Measurements from ENCODE around the gene PTAR1. TPM values are rescaled to one million over a fixed set of nuclear protein-coding genes. Genes with fewer than 3 reads are reported as not detected.
"Not testable (repeated sequence)": the region's sequence is repeated elsewhere in the genome, so short reads cannot be mapped to it uniquely, and the experiment has no call there.

The PTAR1 gene
- total RNA-seq, 1 experiment from 2014 or later: 43.5 TPM

- peaks cover 3% of the 10 kb centered on the region for H3K27me3 Mint-ChIP-seq (ENCODE audit: insufficient read depth, unreplicated experiment)
- intact Hi-C loops (cut with micrococcal nuclease): loop anchor here (5.0 to 10.0 kb wide), 2 partner anchors 61 to 111 kb away; no protein-coding TSS in a partner anchor
- no peak for DNase-seq (ENCODE audit: unreplicated experiment)
- no peaks in the 10 kb centered on the region for H3K4me1 Mint-ChIP-seq (ENCODE audit: insufficient read depth, unreplicated experiment)
- no peak overlapping the region for H3K4me3 Mint-ChIP-seq (ENCODE audit: unreplicated experiment)
- H3K27ac Mint-ChIP-seq (ENCODE audit: low read depth, unreplicated experiment): no peak overlapping the region
- BruUV-seq (replicated peaks): no TSS peak
- H3K36me3 Mint-ChIP-seq (ENCODE audit: insufficient read depth, unreplicated experiment): no peaks in the 10 kb centered on the region
- H3K9me3 Mint-ChIP-seq (ENCODE audit: unreplicated experiment): no peaks in the 10 kb centered on the region
- TF ChIP-seq CTCF (IDR thresholded peaks at IDR 0.05; ENCODE audit: unreplicated experiment): no peak
- ChIA-PET POLR2A (interaction anchor here (1.3 kb wide), 1 partner anchor 47 kb away, joined by 4 read pairs; no protein-coding TSS in a partner anchor), CTCF (interaction anchor here (1.2 to 1.3 kb wide), 2 partner anchors 9 to 12 kb away, joined by 3 read pairs; no protein-coding TSS in a partner anchor)
Observed at GRCh38 chr9:69805962-69806515, 46.2 kb upstream of the PTAR1 start.

- BruUV-seq (replicated peaks): no TSS peak
- ChIA-PET CTCF (interaction anchor here (0.6 to 0.8 kb wide), 2 partner anchors 16 to 79 kb away, joined by 3 read pairs; no protein-coding TSS in a partner anchor), POLR2A (no interaction called here)
- Mint-ChIP-seq H3K27ac (ENCODE audit: low read depth, unreplicated experiment) (no peak overlapping the region), H3K36me3 (ENCODE audit: insufficient read depth, unreplicated experiment) (no peaks in the 10 kb centered on the region), H3K9me3 (ENCODE audit: unreplicated experiment) (no peaks in the 10 kb centered on the region), H3K27me3 (ENCODE audit: insufficient read depth, unreplicated experiment) (peaks cover 9% of the 10 kb centered on the region), H3K4me1 (ENCODE audit: insufficient read depth, unreplicated experiment) (no peaks in the 10 kb centered on the region), H3K4me3 (ENCODE audit: unreplicated experiment) (no peak overlapping the region)
- no peak for TF ChIP-seq CTCF (IDR thresholded peaks at IDR 0.05; ENCODE audit: unreplicated experiment)
- intact Hi-C loops (cut with micrococcal nuclease): loop anchor here (10.0 kb wide), 1 partner anchor 57 kb away; no protein-coding TSS in a partner anchor
- DNase-seq (ENCODE audit: unreplicated experiment): peak; percentile 7
Observed at GRCh38 chr9:69801989-69802388, 42.2 kb upstream of the PTAR1 start.

- DNase-seq (ENCODE audit: unreplicated experiment); H3K36me3 Mint-ChIP-seq (ENCODE audit: insufficient read depth, unreplicated experiment); H3K27ac Mint-ChIP-seq (ENCODE audit: low read depth, unreplicated experiment); BruUV-seq (replicated peaks); H3K9me3 Mint-ChIP-seq (ENCODE audit: unreplicated experiment); H3K4me1 Mint-ChIP-seq (ENCODE audit: insufficient read depth, unreplicated experiment); H3K4me3 Mint-ChIP-seq (ENCODE audit: unreplicated experiment); POLR2A ChIA-PET: not testable (repeated sequence)
- peaks cover 20% of the 10 kb centered on the region for H3K27me3 Mint-ChIP-seq (ENCODE audit: insufficient read depth, unreplicated experiment)
- intact Hi-C loops (cut with micrococcal nuclease): loop anchor here (10.0 kb wide), 1 partner anchor 55 kb away; no protein-coding TSS in a partner anchor
- CTCF ChIA-PET: interaction anchor here (0.6 kb wide), 2 partner anchors 161 to 777 kb away, joined by 3 read pairs; no protein-coding TSS in a partner anchor
Observed at GRCh38 chr9:69800027-69800426, 40.2 kb upstream of the PTAR1 start.

GRCh38 chr9:69799521-69799920 is 39.7 kb upstream of the PTAR1 start:
- not testable (repeated sequence) for H3K4me3 Mint-ChIP-seq (ENCODE audit: unreplicated experiment); BruUV-seq (replicated peaks)
- CTCF ChIA-PET: interaction anchor here (0.6 kb wide), 3 partner anchors 41 to 162 kb away, joined by 3 to 5 read pairs (median 3); no protein-coding TSS in a partner anchor

GRCh38 chr9:69798744-69799143 is 38.9 kb upstream of the PTAR1 start:
- Mint-ChIP-seq H3K27ac (ENCODE audit: low read depth, unreplicated experiment) (no peak overlapping the region), H3K4me1 (ENCODE audit: insufficient read depth, unreplicated experiment) (no peaks in the 10 kb centered on the region), H3K9me3 (ENCODE audit: unreplicated experiment) (no peaks in the 10 kb centered on the region), H3K27me3 (ENCODE audit: insufficient read depth, unreplicated experiment) (peaks cover 27% of the 10 kb centered on the region), H3K36me3 (ENCODE audit: insufficient read depth, unreplicated experiment) (no peaks in the 10 kb centered on the region), H3K4me3 (ENCODE audit: unreplicated experiment) (no peak overlapping the region)
- intact Hi-C loops (cut with micrococcal nuclease): no loop called here
- no TSS peak for BruUV-seq (replicated peaks)
- no peak for TF ChIP-seq CTCF (IDR thresholded peaks at IDR 0.05; ENCODE audit: unreplicated experiment)
- ChIA-PET POLR2A (no interaction called here), CTCF (interaction anchor here (0.6 to 0.7 kb wide), 2 partner anchors 40 to 883 kb away, joined by 3 read pairs; no protein-coding TSS in a partner anchor)
- peak; percentile 5 for DNase-seq (ENCODE audit: unreplicated experiment)

More at GRCh38 chr9:69799521-69799920, 39.7 kb upstream of the PTAR1 start:
- POLR2A ChIA-PET; DNase-seq (ENCODE audit: unreplicated experiment); intact Hi-C loops (cut with micrococcal nuclease); H3K27ac Mint-ChIP-seq (ENCODE audit: low read depth, unreplicated experiment); H3K9me3 Mint-ChIP-seq (ENCODE audit: unreplicated experiment); H3K36me3 Mint-ChIP-seq (ENCODE audit: insufficient read depth, unreplicated experiment); H3K4me1 Mint-ChIP-seq (ENCODE audit: insufficient read depth, unreplicated experiment): not testable (repeated sequence)
- peaks cover 20% of the 10 kb centered on the region for H3K27me3 Mint-ChIP-seq (ENCODE audit: insufficient read depth, unreplicated experiment)

Measured in MCF 10A (cell line).